GM18498 (cell line): Measurements from ENCODE around the gene KHDC3L.

Experiments used
- ATAC-seq: cut with Tn5 transposase; IDR thresholded peaks from one replicate; pipeline ENCODE4 v1.9.1; 2021; ENCODE audit warnings: mild to moderate bottlenecking, moderate library complexity; ENCODE audit not compliant: unreplicated experiment

The KHDC3L gene

GRCh38 chr6:73362358-73362757 lies at the start of gene KHDC3L:
Gene KHDC3L, plus strand, starts transcription at chr6:73362658. Its CDS starts 72 bp downstream, at chr6:73362730.
- no peak for ATAC-seq

- no peak for ATAC-seq
Measured at GRCh38 chr6:73314577-73315492, 47.6 kb upstream of the KHDC3L start.

- ATAC-seq = no peak
Measured at GRCh38 chr6:73323323-73323722, 39.1 kb upstream of the KHDC3L start.

- no peak for ATAC-seq
Measured at GRCh38 chr6:73325656-73326055, 36.8 kb upstream of the KHDC3L start.

GRCh38 chr6:73328790-73329189 lies 33.7 kb upstream of the KHDC3L start:
- ATAC-seq = no peak

GRCh38 chr6:73329201-73329600 lies 33.3 kb upstream of the KHDC3L start:
- peak; percentile 67 for ATAC-seq

- ATAC-seq = no peak
Measured at GRCh38 chr6:73339340-73339739, 23.1 kb upstream of the KHDC3L start.

GRCh38 chr6:73340048-73340447 lies 22.4 kb upstream of the KHDC3L start:
- ATAC-seq = no peak

GRCh38 chr6:73341335-73341734 lies 21.1 kb upstream of the KHDC3L start:
- ATAC-seq = no peak

GRCh38 chr6:73342174-73342573 lies 20.3 kb upstream of the KHDC3L start:
- no peak for ATAC-seq

GRCh38 chr6:73343164-73343563 lies 19.3 kb upstream of the KHDC3L start:
- no peak for ATAC-seq

- no peak for ATAC-seq
Measured at GRCh38 chr6:73348550-73349204, 13.8 kb upstream of the KHDC3L start.

- ATAC-seq = no peak
Measured at GRCh38 chr6:73349311-73349710, 13.1 kb upstream of the KHDC3L start.

- ATAC-seq = no peak
Measured at GRCh38 chr6:73353636-73354593, 8.5 kb upstream of the KHDC3L start, which contains the start of gene DPPA5. Gene DPPA5, minus strand, starts transcription at chr6:73354276. Its CDS starts 51 bp downstream, at chr6:73354225.

- ATAC-seq = no peak
Measured at GRCh38 chr6:73362869-73363536, 545 bp downstream of the KHDC3L start.

- ATAC-seq = no peak
Measured at GRCh38 chr6:73363537-73363875, 1.0 kb downstream of the KHDC3L start.

- no peak for ATAC-seq
Measured at GRCh38 chr6:73364121-73364520, 1.7 kb downstream of the KHDC3L start.

GRCh38 chr6:73364549-73364948 lies 2.1 kb downstream of the KHDC3L start:
- ATAC-seq = no peak

- ATAC-seq = no peak
Measured at GRCh38 chr6:73367761-73368355, 5.4 kb downstream of the KHDC3L start.

GRCh38 chr6:73368675-73369074 lies 6.2 kb downstream of the KHDC3L start:
- no peak for ATAC-seq
